Measurements from ENCODE around the gene SRPK2. TPM values are rescaled to one million over a fixed set of nuclear protein-coding genes. Genes with fewer than 3 reads are reported as not detected.

The SRPK2 gene
- total and polyA plus RNA-seq, 2 of the 8 experiments (the other 6 are each of a cell fraction or from before 2014, with no cell fraction given), result 10.0 to 47.1 TPM

DNA sequence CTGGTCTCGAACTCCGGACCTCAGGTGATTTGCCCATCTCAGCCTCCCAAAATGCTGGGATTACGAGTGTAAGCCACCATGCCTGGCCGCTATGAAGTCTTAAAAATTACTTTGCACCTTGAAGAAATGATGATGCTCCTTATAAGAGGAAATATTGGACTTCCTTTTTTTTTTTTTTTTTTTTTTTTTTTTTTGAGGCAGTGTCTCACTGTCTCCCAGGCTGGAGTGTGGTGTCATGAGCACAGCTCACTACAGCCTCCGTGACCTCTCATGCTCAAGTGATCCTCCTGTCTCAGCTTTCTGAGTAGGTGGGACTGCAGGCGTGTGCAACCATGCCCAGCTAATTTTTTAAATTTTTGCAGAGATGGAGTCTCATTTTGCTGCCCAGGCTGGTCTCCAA is 309.4 kb downstream of the SRPK2 start:
- Histone ChIP-seq H2BK12ac (ENCODE audit: low read depth, low read length) (no peak overlapping the region), H2AK5ac (ENCODE audit: low read depth, low read length) (no peak overlapping the region), H3K23me2 (ENCODE audit: low read depth, low read length) (no peaks in the 10 kb centered on the region; the same call in 1 of the 2 replicates), H3K36me3 (ENCODE audit: control insufficient read depth in 2 of 4, insufficient read depth in 4 of 4, low read length in 3 of 4) (peaks cover 16 to 92% (median 49%) of the 10 kb centered on the region in 4 experiments), H3K27ac (ENCODE audit: low read depth, low read length) (no peak overlapping the region), H4K91ac (replicated peaks; ENCODE audit: insufficient read length, low read length) (no peak overlapping the region), H3K27me3 (replicated peaks in 1 of 4; ENCODE audit: control insufficient read depth in 3 of 4, extremely low read depth in 1 of 4, insufficient read depth in 3 of 4, low read length in 3 of 4) (no peaks in the 10 kb centered on the region), H3K56ac (replicated peaks; ENCODE audit: insufficient read length, low read depth, low read length) (no peak overlapping the region), H3K18ac (ENCODE audit: extremely low read depth, low read length) (no peak overlapping the region), H3K9me3 (ENCODE audit: insufficient read depth in 2 of 2, low read depth in 1 of 2, low read length in 1 of 2) (no peaks in the 10 kb centered on the region), H4K20me1 (replicated peaks in 1 of 2; ENCODE audit: control insufficient read depth in 1 of 2, insufficient read depth in 2 of 2, low read length in 2 of 2) (peaks cover 0 to 2% of the 10 kb centered on the region in 2 experiments), H3K14ac (ENCODE audit: insufficient read length) (no peak overlapping the region), H4K8ac (ENCODE audit: extremely low read depth, insufficient read depth, low read length) (no peak overlapping the region), H2BK15ac (ENCODE audit: low read length) (no peak overlapping the region), H3K4me3 (ENCODE audit: extremely low read depth in 1 of 4, insufficient read depth in 2 of 4, low read depth in 3 of 4, low read length in 4 of 4) (no peak overlapping the region), H3K4me2 (ENCODE audit: insufficient read depth in 1 of 2, low read depth in 2 of 2, low read length in 2 of 2) (no peak overlapping the region), H2BK20ac (ENCODE audit: low read length) (no peak overlapping the region), H3K9ac (replicated peaks in 1 of 4; ENCODE audit: extremely low read depth in 1 of 4, low read depth in 3 of 4, low read length in 3 of 4) (no peak overlapping the region), H2BK120ac (replicated peaks; ENCODE audit: low read depth, low read length) (no peak overlapping the region), H3K23ac (ENCODE audit: insufficient read length) (no peak overlapping the region), H3K79me2 (ENCODE audit: control insufficient read depth in 1 of 2, insufficient read depth in 2 of 2, low read length in 2 of 2) (no peaks in the 10 kb centered on the region), H4K5ac (ENCODE audit: insufficient read length, low read depth, low read length) (no peak overlapping the region), H2BK5ac (ENCODE audit: low read depth, low read length) (no peak overlapping the region), H3K79me1 (ENCODE audit: low read depth, low read length) (no peaks in the 10 kb centered on the region), H2AFZ (ENCODE audit: low read length) (no peak overlapping the region), H3K4ac (replicated peaks; ENCODE audit: insufficient read length, low read depth, low read length) (no peak overlapping the region), H3K4me1 (replicated peaks in 1 of 4; ENCODE audit: control insufficient read depth in 3 of 4, insufficient read depth in 4 of 4, low read length in 3 of 4) (no peaks in the 10 kb centered on the region)
- CTCF ChIA-PET (ENCODE audit: partially characterized antibody), result interaction anchor here (0.9 to 1.7 kb wide), 4 partner anchors 7 to 196 kb away, joined by 3 to 5 read pairs (median 4); no protein-coding TSS in a partner anchor
- no peak for DNase-seq (ENCODE audit: low read depth in 1 of 2, low spot score in 2 of 2)
- FAIRE-seq, result no peak
- 88% methylated on average over 6 of the region's 6 CpGs; no CpG with 5 or more reads in 1 of the 2 experiments for WGBS, 2 experiments (ENCODE audit: extremely low coverage in 1 of 2, insufficient coverage in 1 of 2, insufficient read length in 1 of 2, insufficient replicate concordance in 2 of 2, low coverage in 1 of 2, low lambda C conversion rate in 2 of 2, missing lambda C conversion rate in 1 of 2)
- TF ChIP-seq FOSL1 (IDR thresholded peaks at IDR 0.05; ENCODE audit: insufficient read depth, low read depth, low read length) (no peak), JUND (IDR thresholded peaks at IDR 0.05; ENCODE audit: low read length) (no peak), RBBP5 (IDR thresholded peaks at IDR 0.05; ENCODE audit: borderline replicate concordance, low read depth, low read length) (no peak), NANOG (IDR thresholded peaks at IDR 0.05; ENCODE audit: insufficient read depth, low read depth, low read length, poor library complexity, severe bottlenecking) (no peak), CEBPB (IDR thresholded peaks at IDR 0.05; ENCODE audit: low read depth, low read length) (no peak), JUN (IDR thresholded peaks at IDR 0.05; ENCODE audit: low read depth, low read length) (no peak)
- POLR2A ChIA-PET (ENCODE audit: partially characterized antibody), result no interaction called here
